Suprapubic skin (tissue), 4 donors: ENCODE measurements around the gene GPR176.

ENCODE experiments used
- EP300 ChIP-seq: sonication (generic); formaldehyde crosslinking; IDR thresholded peaks from one replicate; pipeline ENCODE4 v1.6.1; 2017; ENCODE audit warnings: antibody characterized with exemption
- POLR2A ChIP-seq, 2 donors: fragments of 450-650 bp; IDR thresholded peaks; one replicate each; pipeline ENCODE4 v1.6.1; 2017; ENCODE audit warnings: antibody characterized with exemption in 2 of 2, mild to moderate bottlenecking in 2 of 2, moderate library complexity in 2 of 2
- POLR2AphosphoS5 ChIP-seq, 3 donors: sonication (generic); formaldehyde crosslinking; IDR thresholded peaks; one replicate each; pipeline ENCODE4 v1.6.1; 2017; ENCODE audit warnings: antibody characterized with exemption in 3 of 3
- TF ChIP-seq, protein P1 (sequence below), 2 donors: fragments of 200-600 bp in 1 of 2; fragments of 450-650 bp in 1 of 2; sonication (generic) in 1 of 2; IDR thresholded peaks; one replicate each; pipeline ENCODE4 v1.5.1; 2016 to 2019; ENCODE audit warnings: antibody characterized with exemption in 2 of 2, mild to moderate bottlenecking in 1 of 2, moderate library complexity in 1 of 2

DNA sequence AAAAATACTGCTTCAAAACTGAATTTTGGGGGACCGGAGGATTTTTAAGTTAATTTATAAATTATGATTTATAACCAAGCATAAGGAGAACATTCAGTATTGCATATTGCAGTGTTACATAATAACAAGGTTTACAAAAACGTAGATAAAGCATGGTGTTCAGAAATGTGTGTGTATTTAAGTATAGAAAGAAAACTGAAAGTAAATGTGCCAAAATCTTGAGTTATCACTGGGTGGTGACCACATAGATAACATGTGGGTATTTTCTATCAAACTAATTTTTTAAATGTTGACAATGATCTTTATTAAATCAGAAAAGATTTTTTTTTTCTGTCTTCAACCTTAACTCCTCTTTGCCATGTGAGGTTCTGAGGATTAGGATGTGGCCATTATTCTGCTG is 46.5 kb upstream of the GPR176 start:
- TF ChIP-seq POLR2AphosphoS5 (IDR thresholded peaks at IDR 0.05): no peak
- TF ChIP-seq, protein P1, sequence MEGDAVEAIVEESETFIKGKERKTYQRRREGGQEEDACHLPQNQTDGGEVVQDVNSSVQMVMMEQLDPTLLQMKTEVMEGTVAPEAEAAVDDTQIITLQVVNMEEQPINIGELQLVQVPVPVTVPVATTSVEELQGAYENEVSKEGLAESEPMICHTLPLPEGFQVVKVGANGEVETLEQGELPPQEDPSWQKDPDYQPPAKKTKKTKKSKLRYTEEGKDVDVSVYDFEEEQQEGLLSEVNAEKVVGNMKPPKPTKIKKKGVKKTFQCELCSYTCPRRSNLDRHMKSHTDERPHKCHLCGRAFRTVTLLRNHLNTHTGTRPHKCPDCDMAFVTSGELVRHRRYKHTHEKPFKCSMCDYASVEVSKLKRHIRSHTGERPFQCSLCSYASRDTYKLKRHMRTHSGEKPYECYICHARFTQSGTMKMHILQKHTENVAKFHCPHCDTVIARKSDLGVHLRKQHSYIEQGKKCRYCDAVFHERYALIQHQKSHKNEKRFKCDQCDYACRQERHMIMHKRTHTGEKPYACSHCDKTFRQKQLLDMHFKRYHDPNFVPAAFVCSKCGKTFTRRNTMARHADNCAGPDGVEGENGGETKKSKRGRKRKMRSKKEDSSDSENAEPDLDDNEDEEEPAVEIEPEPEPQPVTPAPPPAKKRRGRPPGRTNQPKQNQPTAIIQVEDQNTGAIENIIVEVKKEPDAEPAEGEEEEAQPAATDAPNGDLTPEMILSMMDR (IDR thresholded peaks at IDR 0.05): no peak
- TF ChIP-seq POLR2A (IDR thresholded peaks at IDR 0.05): no peak
- no peak for TF ChIP-seq EP300
